A549 (cell line): ENCODE measurements around the gene MINDY3.

ENCODE experiments used
- HOXB13 ChIP-seq: fragments of 250-450 bp; sonication (Bioruptor Pico); IDR thresholded peaks from 2 replicates; pipeline ENCODE4 v1.5.0; 2020; ENCODE audit warnings: low read depth, mild to moderate bottlenecking, moderate library complexity
- KDM5A ChIP-seq: fragments of 200-600 bp; sonication (generic); IDR thresholded peaks from 2 replicates; pipeline ENCODE4 v1.6.1; 2016; ENCODE audit warnings: antibody characterized with exemption, mild to moderate bottlenecking
- MYC ChIP-seq: IDR thresholded peaks from 2 replicates; pipeline ENCODE4 v1.6.1; 2012; ENCODE audit warnings: mild to moderate bottlenecking, inconsistent platforms, low read length, improper control_type of control experiment, borderline replicate concordance
- POLR2A ChIP-seq: IDR thresholded peaks from 2 replicates; pipeline ENCODE4 v1.6.1; 2012; ENCODE audit warnings: mild to moderate bottlenecking, low read length
- RAD21 ChIP-seq, 2 experiments: fragments of >200 bp in 1 of 2; sonication (Bioruptor Twin) in 1 of 2; formaldehyde crosslinking in 1 of 2; IDR thresholded peaks in 1 of 2; conservative IDR thresholded peaks in 1 of 2; 2 replicates in 1 of 2; 3 replicates in 1 of 2; pipeline ENCODE4 v1.6.1; 2012 to 2018; ENCODE audit warnings: inconsistent platforms in 1 of 2
- RFX5 ChIP-seq: fragments of 450-650 bp; IDR thresholded peaks from 2 replicates; pipeline ENCODE4 v1.7.1; 2014; ENCODE audit warnings: antibody characterized with exemption, mild to moderate bottlenecking, moderate library complexity
- TF ChIP-seq, protein P1 (sequence below): fragments of >200 bp; sonication (Bioruptor Twin); formaldehyde crosslinking; IDR thresholded peaks from 3 replicates; pipeline ENCODE4 v1.5.1; 2016
- TF ChIP-seq, protein P2 (sequence below): IDR thresholded peaks from 2 replicates; pipeline ENCODE4 v1.6.1; 2012
- TF ChIP-seq, protein P3 (sequence below): fragments of >200 bp; sonication (Bioruptor Twin); formaldehyde crosslinking; IDR thresholded peaks from 2 replicates; pipeline ENCODE4 v1.6.1; 2016

DNA sequence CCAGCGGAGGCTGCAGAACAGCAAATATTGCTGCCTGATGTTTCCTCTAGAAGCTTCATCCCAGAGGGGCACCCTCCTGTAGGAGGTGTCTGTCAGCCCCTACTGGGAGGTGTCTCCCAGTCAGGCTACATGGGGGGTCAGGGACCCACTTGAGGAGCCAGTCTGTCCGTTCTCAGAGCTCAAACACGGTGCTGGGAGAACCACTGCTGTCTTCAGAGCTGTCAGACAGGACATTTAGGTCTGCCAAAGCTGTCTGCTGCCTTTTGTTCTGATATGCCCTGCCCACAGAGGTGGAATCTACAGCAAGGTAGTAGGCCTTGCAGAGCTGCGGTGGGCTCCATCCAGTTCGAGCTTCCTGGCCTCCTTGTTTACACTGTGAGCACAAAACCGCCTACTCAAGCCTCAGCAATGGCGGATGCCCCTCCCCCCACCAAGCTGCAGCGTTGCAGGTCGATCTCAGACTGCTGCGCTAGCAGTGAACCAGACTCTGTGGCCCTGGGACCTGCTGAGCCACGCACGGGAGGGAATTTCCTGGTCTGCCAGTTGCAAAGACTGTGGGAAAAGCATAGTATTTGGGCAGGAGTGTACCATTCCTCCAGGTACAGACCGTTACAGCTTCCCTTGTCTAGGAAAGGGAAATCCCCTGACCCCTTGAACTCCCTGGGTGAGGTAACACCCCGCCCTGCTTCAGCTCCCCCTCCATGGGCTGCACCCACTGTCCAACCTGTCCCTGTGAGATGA, 17.7 kb upstream of the MINDY3 start:
- TF ChIP-seq, protein P1, sequence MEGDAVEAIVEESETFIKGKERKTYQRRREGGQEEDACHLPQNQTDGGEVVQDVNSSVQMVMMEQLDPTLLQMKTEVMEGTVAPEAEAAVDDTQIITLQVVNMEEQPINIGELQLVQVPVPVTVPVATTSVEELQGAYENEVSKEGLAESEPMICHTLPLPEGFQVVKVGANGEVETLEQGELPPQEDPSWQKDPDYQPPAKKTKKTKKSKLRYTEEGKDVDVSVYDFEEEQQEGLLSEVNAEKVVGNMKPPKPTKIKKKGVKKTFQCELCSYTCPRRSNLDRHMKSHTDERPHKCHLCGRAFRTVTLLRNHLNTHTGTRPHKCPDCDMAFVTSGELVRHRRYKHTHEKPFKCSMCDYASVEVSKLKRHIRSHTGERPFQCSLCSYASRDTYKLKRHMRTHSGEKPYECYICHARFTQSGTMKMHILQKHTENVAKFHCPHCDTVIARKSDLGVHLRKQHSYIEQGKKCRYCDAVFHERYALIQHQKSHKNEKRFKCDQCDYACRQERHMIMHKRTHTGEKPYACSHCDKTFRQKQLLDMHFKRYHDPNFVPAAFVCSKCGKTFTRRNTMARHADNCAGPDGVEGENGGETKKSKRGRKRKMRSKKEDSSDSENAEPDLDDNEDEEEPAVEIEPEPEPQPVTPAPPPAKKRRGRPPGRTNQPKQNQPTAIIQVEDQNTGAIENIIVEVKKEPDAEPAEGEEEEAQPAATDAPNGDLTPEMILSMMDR = no peak
- TF ChIP-seq MYC = no peak
- no peak for TF ChIP-seq RAD21 (conservative IDR thresholded peaks at IDR 0.05 in 1 of 2, IDR thresholded peaks at IDR 0.05 in 1 of 2)
- TF ChIP-seq, protein P2, sequence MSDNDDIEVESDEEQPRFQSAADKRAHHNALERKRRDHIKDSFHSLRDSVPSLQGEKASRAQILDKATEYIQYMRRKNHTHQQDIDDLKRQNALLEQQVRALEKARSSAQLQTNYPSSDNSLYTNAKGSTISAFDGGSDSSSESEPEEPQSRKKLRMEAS = no peak
- no peak for TF ChIP-seq POLR2A
- TF ChIP-seq, protein P3, sequence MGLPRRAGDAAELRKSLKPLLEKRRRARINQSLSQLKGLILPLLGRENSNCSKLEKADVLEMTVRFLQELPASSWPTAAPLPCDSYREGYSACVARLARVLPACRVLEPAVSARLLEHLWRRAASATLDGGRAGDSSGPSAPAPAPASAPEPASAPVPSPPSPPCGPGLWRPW = no peak
- TF ChIP-seq RFX5 = no peak
- no peak for TF ChIP-seq KDM5A
- no peak for TF ChIP-seq HOXB13
